Spinal cord (tissue), 10 donors: ENCODE measurements around the gene PHF11. TPM values are rescaled to one million over a fixed set of nuclear protein-coding genes. Genes with fewer than 3 reads are reported as not detected.

ENCODE experiments used
- DNase-seq, 6 donors: peaks; one replicate each; pipeline versions ENCODE4 v3.0.0 to v3.0.0-alpha.2; 2013 to 2015; ENCODE audit warnings: low spot score in 6 of 6, low read depth in 4 of 6
- H3K27ac ChIP-seq: one replicate; pipeline ENCODE4 v1.5.1; 2013; ENCODE audit warnings: low read depth, low read length, control low read depth
- H3K27me3 ChIP-seq: one replicate; pipeline ENCODE4 v1.6.1; 2013; ENCODE audit warnings: low read length; ENCODE audit not compliant: control insufficient read depth, insufficient read depth
- H3K36me3 ChIP-seq: one replicate; pipeline ENCODE4 v1.6.1; 2013; ENCODE audit warnings: low read length; ENCODE audit not compliant: control insufficient read depth, insufficient read depth
- H3K4me1 ChIP-seq: one replicate; pipeline ENCODE4 v1.6.1; 2013; ENCODE audit warnings: low read length; ENCODE audit not compliant: control insufficient read depth, insufficient read depth
- H3K4me3 ChIP-seq: one replicate; pipeline ENCODE4 v1.5.1; 2013; ENCODE audit warnings: low read depth, low read length, control low read depth
- H3K9me3 ChIP-seq: one replicate; pipeline ENCODE4 v1.6.1; 2013; ENCODE audit warnings: low read length; ENCODE audit not compliant: control insufficient read depth, insufficient read depth
- WGBS: methylation state at CpG from one replicate; pipeline ENCODE4 v1.1.5; 2013; ENCODE audit warnings: missing lambda C conversion rate; ENCODE audit not compliant: insufficient coverage; 5-methylcytosine and 5-hydroxymethylcytosine counted together
- long read RNA-seq, 4 donors: transcript quantifications; one replicate each; lab custom pipeline, GENCODE V29; 2026
- polyA plus RNA-seq, 2 donors: library from polyadenylated mRNA; unstranded; fragments of 120-200 nt; gene quantifications; one replicate each; pipeline ENCODE4 v1.2.1, GENCODE V29; 2013; ENCODE audit not compliant: insufficient read length in 2 of 2
- total RNA-seq, 2 donors: library from RNA; depleted of rRNA in 1 of 2; stranded (reverse); fragments of 120-200 nt in 1 of 2; fragments of >200 nt in 1 of 2; gene quantifications; one replicate each; pipeline versions ENCODE4 v1.2.3 to v1.2.4, GENCODE V29; 2013 to 2014
- donor health status: healthy.

The PHF11 gene
- 10 to 100 TPM; 20.5 to 26.2 TPM for total RNA-seq
- polyA plus RNA-seq: 10 to 100 TPM; 29.7 to 34.0 TPM
- long read RNA-seq, donor 1, partial matches to known transcripts: 0 of 5 reads
- long read RNA-seq, donor 1, other reads (novel, unspliced or antisense): 0 of 5 reads
- long read RNA-seq, donor 2, partial matches to known transcripts: 0 of 4 reads
- long read RNA-seq, donor 2, other reads (novel, unspliced or antisense): 0 of 4 reads
- long read RNA-seq, donor 3, partial matches to known transcripts: 0 of 2 reads
- long read RNA-seq, donor 3, other reads (novel, unspliced or antisense): 0 of 2 reads
- long read RNA-seq, donor 4, transcript PHF11-202 (10 exons, 1,359 nt): major isoform, 7 of 17 reads
- long read RNA-seq, donor 4, partial matches to known transcripts: 5 of 17 reads
- long read RNA-seq, donor 4, other reads (novel, unspliced or antisense): 0 of 17 reads

GRCh38 chr13:49495783-49496762 is at the start of gene PHF11:
Gene PHF11, plus strand, starts transcription at chr13:49495953. Its CDS starts 49 bp downstream, at chr13:49496002.
- 4% methylated on average over 62 of the region's 71 CpGs for WGBS
- Histone ChIP-seq H3K4me1 (peaks cover 10% of the 10 kb centered on the region), H3K9me3 (no peaks in the 10 kb centered on the region), H3K4me3 (peak within 1 kb of the TSS; percentile 75), H3K27me3 (no peaks in the 10 kb centered on the region), H3K36me3 (no peaks in the 10 kb centered on the region), H3K27ac (peak within 1 kb of the TSS; percentile 88)
- peak in 4 of 6 donors; percentile 23 to 81 (median 61) for DNase-seq

GRCh38 chr13:49446473-49446872 is 49.3 kb upstream of the PHF11 start:
- H3K27ac ChIP-seq: no peak overlapping the region
- peaks cover 4% of the 10 kb centered on the region for H3K4me1 ChIP-seq

GRCh38 chr13:49448753-49449152 is 47.0 kb upstream of the PHF11 start:
- Histone ChIP-seq H3K36me3 (no peaks in the 10 kb centered on the region), H3K4me3 (no peak overlapping the region), H3K9me3 (no peaks in the 10 kb centered on the region), H3K27ac (no peak overlapping the region), H3K27me3 (no peaks in the 10 kb centered on the region), H3K4me1 (no peaks in the 10 kb centered on the region)
- DNase-seq: no peak
- WGBS: no CpG with 5 or more reads among the region's 2 CpGs

More at GRCh38 chr13:49446473-49446872, 49.3 kb upstream of the PHF11 start:
- no peaks in the 10 kb centered on the region for H3K27me3 ChIP-seq
- H3K4me3 ChIP-seq: no peak overlapping the region
- no peaks in the 10 kb centered on the region for H3K36me3 ChIP-seq
- no peak for DNase-seq
- H3K9me3 ChIP-seq: no peaks in the 10 kb centered on the region

- WGBS: no CpG with 5 or more reads among the region's 3 CpGs
- H3K27ac ChIP-seq: no peak overlapping the region
These were observed 45.5 kb upstream of the PHF11 start for GRCh38 chr13:49450105-49450819.

GRCh38 chr13:49452725-49453457 is 42.9 kb upstream of the PHF11 start:
- no peak overlapping the region for H3K27ac ChIP-seq
- no peaks in the 10 kb centered on the region for H3K9me3 ChIP-seq
- H3K36me3 ChIP-seq: no peaks in the 10 kb centered on the region
- 100% methylated on average over 1 of the region's 8 CpGs for WGBS
- no peaks in the 10 kb centered on the region for H3K4me1 ChIP-seq
- no peak for DNase-seq
- H3K4me3 ChIP-seq: no peak overlapping the region
- H3K27me3 ChIP-seq: no peaks in the 10 kb centered on the region

More at GRCh38 chr13:49450105-49450819, 45.5 kb upstream of the PHF11 start:
- no peaks in the 10 kb centered on the region for H3K4me1 ChIP-seq
- H3K4me3 ChIP-seq: no peak overlapping the region
- no peaks in the 10 kb centered on the region for H3K27me3 ChIP-seq
- DNase-seq: no peak
- H3K9me3 ChIP-seq: no peaks in the 10 kb centered on the region
- no peaks in the 10 kb centered on the region for H3K36me3 ChIP-seq

GRCh38 chr13:49453465-49453864 is 42.3 kb upstream of the PHF11 start:
- no peaks in the 10 kb centered on the region for H3K27me3 ChIP-seq
- H3K36me3 ChIP-seq: no peaks in the 10 kb centered on the region
- H3K9me3 ChIP-seq: no peaks in the 10 kb centered on the region
- no peak overlapping the region for H3K4me3 ChIP-seq
- WGBS: 100% methylated on average over 2 of the region's 7 CpGs
- H3K4me1 ChIP-seq: no peaks in the 10 kb centered on the region
- DNase-seq: no peak
- H3K27ac ChIP-seq: no peak overlapping the region

- H3K4me3 ChIP-seq: no peak overlapping the region
- no peak overlapping the region for H3K27ac ChIP-seq
- H3K36me3 ChIP-seq: no peaks in the 10 kb centered on the region
- no peak for DNase-seq
- H3K27me3 ChIP-seq: no peaks in the 10 kb centered on the region
- H3K9me3 ChIP-seq: no peaks in the 10 kb centered on the region
- no peaks in the 10 kb centered on the region for H3K4me1 ChIP-seq
- no CpG with 5 or more reads among the region's 4 CpGs for WGBS
These were observed 41.3 kb upstream of the PHF11 start for GRCh38 chr13:49454388-49455006.

- Histone ChIP-seq H3K4me1 (no peaks in the 10 kb centered on the region), H3K27me3 (no peaks in the 10 kb centered on the region), H3K36me3 (no peaks in the 10 kb centered on the region), H3K9me3 (no peaks in the 10 kb centered on the region), H3K4me3 (no peak overlapping the region), H3K27ac (no peak overlapping the region)
- no peak for DNase-seq
These were observed 40.8 kb upstream of the PHF11 start for GRCh38 chr13:49455007-49455398.
